Calu3 (cell line): ENCODE measurements around the gene MACROD2. TPM values are rescaled to one million over a fixed set of nuclear protein-coding genes. Genes with fewer than 3 reads are reported as not detected.

Source experiments
- BruUV-seq: library from RNA; stranded (reverse); fragments of 400-500 nt; replicated peaks from 2 replicates; lab custom pipeline; 2021; lab: Mats Ljungman, UMichigan
- CTCF ChIA-PET: fragments of 300-600 bp; sonication (Branson Sonifier 250); formaldehyde crosslinking; loops from one replicate; lab custom pipeline; 2022; ENCODE audit warnings: antibody characterized with exemption; lab: Charles Lee
- DNase-seq: peaks from one replicate; pipeline ENCODE4 v3.0.0; 2022
- H3K27ac Mint-ChIP-seq: one replicate; pipeline ENCODE4 v1.8.0; 2022; ENCODE audit warnings: mixed read lengths; ENCODE audit not compliant: unreplicated experiment
- H3K27me3 Mint-ChIP-seq: one replicate; pipeline ENCODE4 v1.8.0; 2022; ENCODE audit warnings: mixed read lengths; ENCODE audit not compliant: unreplicated experiment
- H3K36me3 Mint-ChIP-seq: one replicate; pipeline ENCODE4 v1.8.0; 2022; ENCODE audit warnings: mild to moderate bottlenecking, moderate library complexity, mixed read lengths; ENCODE audit not compliant: insufficient read depth, unreplicated experiment
- H3K4me1 Mint-ChIP-seq: one replicate; pipeline ENCODE4 v1.8.0; 2022; ENCODE audit warnings: mild to moderate bottlenecking, low read depth, mixed read lengths; ENCODE audit not compliant: unreplicated experiment
- H3K4me3 Mint-ChIP-seq: one replicate; pipeline ENCODE4 v1.8.0; 2022; ENCODE audit warnings: mild to moderate bottlenecking, low read depth, moderate library complexity, mixed read lengths; ENCODE audit not compliant: unreplicated experiment
- H3K9me3 Mint-ChIP-seq: one replicate; pipeline ENCODE4 v1.8.0; 2022; ENCODE audit warnings: low read depth, mixed read lengths; ENCODE audit not compliant: unreplicated experiment
- CTCF ChIP-seq: fragments of 200-600 bp; IDR thresholded peaks from one replicate; pipeline ENCODE4 v1.8.0; 2022; ENCODE audit warnings: antibody characterized with exemption; ENCODE audit not compliant: unreplicated experiment
- intact Hi-C: fragments of 100-400 bp; cut with micrococcal nuclease; formaldehyde crosslinking; loops from one replicate; pipeline ENCODE4 v1.10.0; 2022; ENCODE audit not compliant: unreplicated experiment
- total RNA-seq: library from RNA; stranded (reverse); gene quantifications from 2 replicates; pipeline ENCODE4 v1.2.3, GENCODE V29; 2022

The MACROD2 gene
- total RNA-seq, 1 experiment from 2014 or later: 29.4 TPM

GRCh38 chr20:16005915-16006493 is 2010.7 kb downstream of the MACROD2 start:
- no peaks in the 10 kb centered on the region for H3K9me3 Mint-ChIP-seq
- no peak overlapping the region for H3K27ac Mint-ChIP-seq
- no peak for TF ChIP-seq CTCF
- no peak overlapping the region for H3K4me3 Mint-ChIP-seq
- BruUV-seq: no TSS peak
- CTCF ChIA-PET: no interaction called here
- H3K27me3 Mint-ChIP-seq: no peaks in the 10 kb centered on the region
- no peaks in the 10 kb centered on the region for H3K4me1 Mint-ChIP-seq
- no peaks in the 10 kb centered on the region for H3K36me3 Mint-ChIP-seq
- no peak for DNase-seq
- intact Hi-C loops: no loop called here

GRCh38 chr20:16007164-16007563 is 2011.8 kb downstream of the MACROD2 start:
- DNase-seq: no peak
- H3K27me3 Mint-ChIP-seq: no peaks in the 10 kb centered on the region
- intact Hi-C loops: no loop called here
- H3K4me3 Mint-ChIP-seq: no peak overlapping the region
- no peak overlapping the region for H3K27ac Mint-ChIP-seq
- TF ChIP-seq CTCF: no peak
- CTCF ChIA-PET: no interaction called here
- BruUV-seq: no TSS peak
- H3K4me1 Mint-ChIP-seq: no peaks in the 10 kb centered on the region
- H3K9me3 Mint-ChIP-seq: no peaks in the 10 kb centered on the region
- no peaks in the 10 kb centered on the region for H3K36me3 Mint-ChIP-seq

GRCh38 chr20:16007962-16008361 is 2012.6 kb downstream of the MACROD2 start:
- no TSS peak for BruUV-seq
- Mint-ChIP-seq H3K4me3 (no peak overlapping the region), H3K27me3 (no peaks in the 10 kb centered on the region), H3K27ac (no peak overlapping the region), H3K36me3 (no peaks in the 10 kb centered on the region), H3K4me1 (no peaks in the 10 kb centered on the region), H3K9me3 (no peaks in the 10 kb centered on the region)
- TF ChIP-seq CTCF: no peak
- CTCF ChIA-PET: interaction anchor here (0.6 kb wide), 1 partner anchor 159 kb away, joined by 6 read pairs; no protein-coding TSS in a partner anchor
- no peak for DNase-seq
- intact Hi-C loops: no loop called here

GRCh38 chr20:16011056-16011455 is 2015.7 kb downstream of the MACROD2 start:
- H3K4me1 Mint-ChIP-seq: no peaks in the 10 kb centered on the region
- CTCF ChIA-PET: no interaction called here
- DNase-seq: no peak
- no TSS peak for BruUV-seq
- H3K36me3 Mint-ChIP-seq: no peaks in the 10 kb centered on the region
- no peak for TF ChIP-seq CTCF
- intact Hi-C loops: no loop called here
- no peaks in the 10 kb centered on the region for H3K27me3 Mint-ChIP-seq
- no peaks in the 10 kb centered on the region for H3K9me3 Mint-ChIP-seq
- H3K4me3 Mint-ChIP-seq: no peak overlapping the region
- no peak overlapping the region for H3K27ac Mint-ChIP-seq
